ENCODE results near the gene LAMB4. TPM values are rescaled to one million over a fixed set of nuclear protein-coding genes. Genes with fewer than 3 reads are reported as not detected.

Gene LAMB4
- total RNA-seq, 1 donor from 2014 or later, result 18.3 TPM

DNA sequence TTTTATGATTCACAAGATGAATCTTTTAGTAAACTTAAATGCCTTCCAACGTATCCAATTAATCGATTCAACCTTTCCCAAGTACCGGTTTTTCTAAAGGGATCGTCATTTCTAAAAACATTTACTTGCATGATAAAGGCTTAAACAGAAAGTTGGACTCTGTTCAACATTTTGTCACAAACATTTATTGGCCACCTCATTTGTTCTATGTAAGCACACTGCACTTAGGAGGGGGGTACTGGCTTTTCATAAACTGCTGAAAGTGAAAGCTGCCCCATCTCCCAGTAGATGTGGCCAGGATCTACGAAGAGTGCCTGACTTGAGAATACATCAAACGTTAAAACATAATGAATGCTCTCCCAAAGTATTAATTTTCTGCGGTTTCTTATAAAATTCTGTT lies 37.3 kb upstream of the LAMB4 start:
- peaks cover 8% of the 10 kb centered on the region for H3K4me1 Mint-ChIP-seq
- no peak for DNase-seq (ENCODE audit: low spot score in 2 of 2, unreplicated experiment in 2 of 2)
- no peaks in the 10 kb centered on the region for H3K36me3 Mint-ChIP-seq

DNA sequence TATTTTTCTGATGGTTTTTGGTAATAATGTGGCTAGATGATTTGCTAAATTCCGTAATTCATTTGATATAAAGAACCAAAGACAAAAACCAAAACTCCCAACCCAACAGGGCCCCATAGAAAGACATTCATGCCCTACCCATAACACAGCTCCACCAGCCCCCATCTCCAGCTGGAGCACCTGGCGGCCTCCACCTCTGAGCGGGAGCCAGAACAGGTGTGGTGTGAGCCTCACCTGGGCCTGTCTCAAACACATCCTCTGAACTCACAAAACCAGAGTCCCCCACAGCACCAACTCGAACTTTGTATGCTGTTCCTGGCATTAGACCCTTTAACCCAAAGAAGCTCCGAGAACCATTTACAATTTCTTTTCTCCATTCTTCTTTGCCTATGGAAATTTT lies 36.5 kb upstream of the LAMB4 start:
- H3K4me1 Mint-ChIP-seq, result peaks cover 8% of the 10 kb centered on the region
- no peak overlapping the region for H3K4me3 Mint-ChIP-seq
- no peaks in the 10 kb centered on the region for H3K27me3 Mint-ChIP-seq (ENCODE audit: low read depth)
- H3K9me3 Mint-ChIP-seq, result no peaks in the 10 kb centered on the region
- no peak overlapping the region for H3K27ac Mint-ChIP-seq
- H3K36me3 Mint-ChIP-seq, result no peaks in the 10 kb centered on the region
- TF ChIP-seq, protein P1, sequence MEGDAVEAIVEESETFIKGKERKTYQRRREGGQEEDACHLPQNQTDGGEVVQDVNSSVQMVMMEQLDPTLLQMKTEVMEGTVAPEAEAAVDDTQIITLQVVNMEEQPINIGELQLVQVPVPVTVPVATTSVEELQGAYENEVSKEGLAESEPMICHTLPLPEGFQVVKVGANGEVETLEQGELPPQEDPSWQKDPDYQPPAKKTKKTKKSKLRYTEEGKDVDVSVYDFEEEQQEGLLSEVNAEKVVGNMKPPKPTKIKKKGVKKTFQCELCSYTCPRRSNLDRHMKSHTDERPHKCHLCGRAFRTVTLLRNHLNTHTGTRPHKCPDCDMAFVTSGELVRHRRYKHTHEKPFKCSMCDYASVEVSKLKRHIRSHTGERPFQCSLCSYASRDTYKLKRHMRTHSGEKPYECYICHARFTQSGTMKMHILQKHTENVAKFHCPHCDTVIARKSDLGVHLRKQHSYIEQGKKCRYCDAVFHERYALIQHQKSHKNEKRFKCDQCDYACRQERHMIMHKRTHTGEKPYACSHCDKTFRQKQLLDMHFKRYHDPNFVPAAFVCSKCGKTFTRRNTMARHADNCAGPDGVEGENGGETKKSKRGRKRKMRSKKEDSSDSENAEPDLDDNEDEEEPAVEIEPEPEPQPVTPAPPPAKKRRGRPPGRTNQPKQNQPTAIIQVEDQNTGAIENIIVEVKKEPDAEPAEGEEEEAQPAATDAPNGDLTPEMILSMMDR (IDR thresholded peaks at IDR 0.05; ENCODE audit: unreplicated experiment), result no peak
- DNase-seq (ENCODE audit: low spot score in 2 of 2, unreplicated experiment in 2 of 2), result no peak

More for the DNA sequence above, 37.3 kb upstream of the LAMB4 start:
- H3K27ac Mint-ChIP-seq, result no peak overlapping the region
- H3K4me3 Mint-ChIP-seq, result no peak overlapping the region
- H3K9me3 Mint-ChIP-seq, result no peaks in the 10 kb centered on the region
- TF ChIP-seq, protein P1 (IDR thresholded peaks at IDR 0.05; ENCODE audit: unreplicated experiment), result no peak
- H3K27me3 Mint-ChIP-seq (ENCODE audit: low read depth), result no peaks in the 10 kb centered on the region

DNA sequence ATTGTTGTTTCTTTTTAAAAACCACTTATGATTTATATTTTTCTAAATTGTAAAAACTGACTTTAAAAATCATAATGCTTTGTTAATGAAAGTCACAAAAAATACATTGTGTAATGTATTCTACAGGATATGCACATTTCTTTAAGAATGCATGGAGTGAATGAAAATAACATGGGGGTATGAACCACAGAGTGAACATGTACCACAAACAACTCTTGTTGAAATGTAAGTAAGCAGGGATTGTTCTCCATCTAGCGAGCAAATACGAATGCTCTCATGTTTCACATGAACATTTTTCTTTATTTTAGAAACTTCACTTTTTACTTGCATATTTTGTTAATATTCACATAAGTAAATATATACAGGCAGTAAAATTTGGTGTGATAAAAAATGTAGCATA lies 35.6 kb upstream of the LAMB4 start:
- TF ChIP-seq, protein P1 (IDR thresholded peaks at IDR 0.05; ENCODE audit: unreplicated experiment), result no peak
- Mint-ChIP-seq H3K9me3 (no peaks in the 10 kb centered on the region), H3K4me1 (peaks cover 8% of the 10 kb centered on the region), H3K36me3 (no peaks in the 10 kb centered on the region), H3K4me3 (no peak overlapping the region), H3K27me3 (ENCODE audit: low read depth) (peaks cover 2% of the 10 kb centered on the region), H3K27ac (no peak overlapping the region)
- no peak for DNase-seq (ENCODE audit: low spot score in 2 of 2, unreplicated experiment in 2 of 2)

DNA sequence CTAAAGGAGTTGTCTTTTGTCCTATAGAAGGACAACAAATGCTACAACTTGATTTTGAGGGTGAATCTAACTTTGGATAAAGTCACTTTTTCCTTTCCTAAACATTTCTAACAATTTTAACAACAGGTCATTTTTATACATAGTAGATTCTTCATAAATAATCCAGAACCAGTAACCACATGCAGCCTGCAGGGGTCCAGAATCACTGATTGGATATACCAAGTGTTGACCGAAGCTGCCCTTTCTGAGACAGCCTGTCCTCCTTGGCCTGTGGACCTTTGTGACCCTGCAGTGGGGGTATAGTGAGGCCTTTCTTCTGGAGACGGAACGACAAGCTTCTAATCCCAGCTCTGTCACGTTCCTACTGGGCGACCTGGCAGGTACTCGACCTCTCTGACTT lies 34.8 kb upstream of the LAMB4 start:
- Mint-ChIP-seq H3K4me3 (no peak overlapping the region), H3K4me1 (peaks cover 8% of the 10 kb centered on the region), H3K27ac (no peak overlapping the region), H3K27me3 (ENCODE audit: low read depth) (peaks cover 6% of the 10 kb centered on the region), H3K36me3 (no peaks in the 10 kb centered on the region), H3K9me3 (no peaks in the 10 kb centered on the region)
- DNase-seq (ENCODE audit: low spot score in 2 of 2, unreplicated experiment in 2 of 2), result no peak
- TF ChIP-seq, protein P1 (IDR thresholded peaks at IDR 0.05; ENCODE audit: unreplicated experiment), result peak; percentile 20

DNA sequence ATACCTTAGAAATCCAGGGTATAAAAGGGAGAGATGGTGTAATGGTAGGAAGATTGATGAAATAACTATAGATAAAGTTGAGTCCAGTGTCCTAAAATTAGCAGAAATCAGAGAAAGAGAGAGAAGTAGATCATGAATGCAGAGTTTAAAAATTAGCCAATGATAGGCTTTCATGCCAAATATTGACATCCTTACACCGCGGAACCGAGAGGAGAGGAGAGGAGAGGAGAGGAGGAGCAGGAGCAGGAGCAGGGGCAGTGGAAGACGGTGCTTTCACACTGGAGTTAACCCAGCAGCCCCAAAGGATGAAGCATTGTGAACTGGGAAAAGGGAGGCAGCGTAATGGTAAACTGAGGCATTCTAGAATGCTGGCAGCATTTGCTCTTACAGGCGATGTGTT lies 34.2 kb upstream of the LAMB4 start:
- H3K9me3 Mint-ChIP-seq, result no peaks in the 10 kb centered on the region
- DNase-seq (ENCODE audit: low spot score in 2 of 2, unreplicated experiment in 2 of 2), result no peak
- TF ChIP-seq, protein P1 (IDR thresholded peaks at IDR 0.05; ENCODE audit: unreplicated experiment), result no peak
- peaks cover 11% of the 10 kb centered on the region for H3K27me3 Mint-ChIP-seq (ENCODE audit: low read depth)
- H3K4me1 Mint-ChIP-seq, result peaks cover 8% of the 10 kb centered on the region
- no peaks in the 10 kb centered on the region for H3K36me3 Mint-ChIP-seq
- H3K27ac Mint-ChIP-seq, result no peak overlapping the region
- H3K4me3 Mint-ChIP-seq, result no peak overlapping the region

DNA sequence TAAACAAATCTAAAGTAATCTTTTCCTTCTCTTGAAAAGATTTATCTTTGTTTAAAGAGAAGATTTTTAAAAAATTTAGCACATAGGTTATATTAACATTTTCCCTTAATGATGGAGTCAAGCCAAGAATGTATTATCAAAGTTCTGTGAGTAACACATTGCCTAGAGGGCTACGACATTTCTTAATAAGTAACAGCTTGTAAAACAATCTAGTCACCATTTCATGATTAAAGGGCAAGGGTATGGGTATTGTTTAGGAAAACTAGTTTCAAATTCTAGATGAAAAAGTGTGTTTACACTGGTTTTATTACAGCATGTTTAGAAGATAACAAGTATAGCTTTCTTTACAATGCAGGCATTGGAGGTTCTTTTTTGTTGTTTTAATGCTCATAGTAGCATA lies 28.6 kb upstream of the LAMB4 start:
- no peaks in the 10 kb centered on the region for H3K9me3 Mint-ChIP-seq
- TF ChIP-seq, protein P1 (IDR thresholded peaks at IDR 0.05; ENCODE audit: unreplicated experiment), result no peak
- no peaks in the 10 kb centered on the region for H3K4me1 Mint-ChIP-seq
- H3K27ac Mint-ChIP-seq, result no peak overlapping the region
- peaks cover 19% of the 10 kb centered on the region for H3K27me3 Mint-ChIP-seq (ENCODE audit: low read depth)
- no peak for DNase-seq (ENCODE audit: low spot score in 2 of 2, unreplicated experiment in 2 of 2)
- no peak overlapping the region for H3K4me3 Mint-ChIP-seq
- no peaks in the 10 kb centered on the region for H3K36me3 Mint-ChIP-seq
